HepG2 (cell line): ENCODE data around the gene SH3GL1. TPM values are rescaled to one million over a fixed set of nuclear protein-coding genes. Genes with fewer than 3 reads are reported as not detected.

Experiments used
- BHLHE40 ChIP-seq: IDR thresholded peaks from 2 replicates; pipeline ENCODE4 v1.6.1; 2011; ENCODE audit warnings: low read length, improper control_type of control experiment
- CREB1 ChIP-seq, 2 experiments: fragments of 450-650 bp in 1 of 2; IDR thresholded peaks; 2 replicates each; pipeline ENCODE4 v1.6.1; 2016 to 2017; ENCODE audit warnings: control low read depth in 1 of 2, mild to moderate bottlenecking in 1 of 2, missing compliant biosample characterization in 1 of 2, missing genetic modification characterization in 1 of 2
- DNMT1 ChIP-seq: sonication (generic); formaldehyde crosslinking; IDR thresholded peaks from 2 replicates; pipeline ENCODE4 v1.5.1; 2020; ENCODE audit warnings: mild to moderate bottlenecking, missing genetic modification reagents
- GABPA ChIP-seq, 2 experiments: IDR thresholded peaks; 2 replicates each; pipeline ENCODE4 v1.6.1; 2011 to 2016; ENCODE audit warnings: low read depth in 2 of 2, low read length in 1 of 2, missing biosample characterization in 1 of 2, missing genetic modification characterization in 1 of 2
- GTF3A ChIP-seq: sonication (generic); formaldehyde crosslinking; conservative IDR thresholded peaks from 2 replicates; pipeline ENCODE4 v1.4.0; 2020; ENCODE audit warnings: mild to moderate bottlenecking, missing genetic modification reagents
- HMG20B ChIP-seq: conservative IDR thresholded peaks from 2 replicates; pipeline ENCODE4 v1.6.1; 2016; ENCODE audit warnings: missing genetic modification reagents, missing compliant biosample characterization
- HNF4G ChIP-seq, 2 experiments: sonication (generic) in 1 of 2; formaldehyde crosslinking in 1 of 2; IDR thresholded peaks; 2 replicates each; pipeline versions ENCODE4 v1.4.0 to v1.6.1; 2011 to 2020; ENCODE audit warnings: borderline replicate concordance in 2 of 2, low read depth in 2 of 2, mild to moderate bottlenecking in 2 of 2, low read length in 1 of 2, missing genetic modification reagents in 1 of 2, moderate library complexity in 1 of 2
- IRF9 ChIP-seq: sonication (generic); formaldehyde crosslinking; IDR thresholded peaks from 2 replicates; pipeline ENCODE4 v1.8.0; 2022; ENCODE audit warnings: missing genetic modification reagents, mild to moderate bottlenecking, borderline replicate concordance
- MEF2D ChIP-seq: sonication (generic); formaldehyde crosslinking; IDR thresholded peaks from 2 replicates; pipeline ENCODE4 v1.5.1; 2020; ENCODE audit warnings: mild to moderate bottlenecking, missing genetic modification reagents
- MTERF4 ChIP-seq: sonication (generic); formaldehyde crosslinking; IDR thresholded peaks from 2 replicates; pipeline ENCODE4 v1.8.0; 2023; ENCODE audit warnings: mild to moderate bottlenecking, missing genetic modification reagents
- MXD1 ChIP-seq: sonication (generic); formaldehyde crosslinking; IDR thresholded peaks from 2 replicates; pipeline ENCODE4 v1.4.0; 2020; ENCODE audit warnings: mild to moderate bottlenecking, missing genetic modification reagents
- MXI1 ChIP-seq: IDR thresholded peaks from 3 replicates; pipeline ENCODE4 v1.6.1; 2012; ENCODE audit warnings: low read depth, low read length, inconsistent platforms, borderline replicate concordance
- NBN ChIP-seq: fragments of 450-650 bp; conservative IDR thresholded peaks from 2 replicates; pipeline ENCODE4 v1.6.1; 2017
- TFDP1 ChIP-seq: IDR thresholded peaks from 2 replicates; pipeline ENCODE4 v1.6.1; 2016; ENCODE audit warnings: missing compliant biosample characterization, missing genetic modification reagents, borderline replicate concordance
- TFE3 ChIP-seq: IDR thresholded peaks from 2 replicates; pipeline ENCODE4 v1.6.1; 2016
- ZBTB14 ChIP-seq: sonication (generic); formaldehyde crosslinking; IDR thresholded peaks from 2 replicates; pipeline ENCODE4 v1.4.0; 2020; ENCODE audit warnings: missing genetic modification reagents
- ZIK1 ChIP-seq: sonication (generic); formaldehyde crosslinking; IDR thresholded peaks from 2 replicates; pipeline ENCODE4 v1.5.0; 2020; ENCODE audit warnings: mild to moderate bottlenecking, low read depth, missing genetic modification reagents, borderline replicate concordance
- ZNF232 ChIP-seq: sonication (generic); formaldehyde crosslinking; IDR thresholded peaks from 2 replicates; pipeline ENCODE4 v1.4.0; 2020; ENCODE audit warnings: missing genetic modification reagents, borderline replicate concordance
- ZNF431 ChIP-seq: sonication (generic); formaldehyde crosslinking; IDR thresholded peaks from 2 replicates; pipeline ENCODE4 v1.9.0; 2022; ENCODE audit warnings: missing genetic modification reagents, low read depth, mild to moderate bottlenecking, borderline replicate concordance
- ZNF441 ChIP-seq: sonication (generic); formaldehyde crosslinking; IDR thresholded peaks from 2 replicates; pipeline ENCODE4 v1.7.0; 2021; ENCODE audit warnings: missing genetic modification reagents, borderline replicate concordance
- ZSCAN29 ChIP-seq: sonication (generic); formaldehyde crosslinking; conservative IDR thresholded peaks from 2 replicates; pipeline ENCODE4 v1.4.0; 2020; ENCODE audit warnings: mild to moderate bottlenecking, missing genetic modification reagents
- polyA plus RNA-seq, 8 experiments: library from polyadenylated mRNA; depleted of rRNA in 3 of 8; stranded (reverse) in 7 of 8; unstranded in 1 of 8; fragments of >200 nt; fragmentation: Illumina TruSeq in 4 of 8; extraction: Trizol in 4 of 8; gene quantifications; 2 replicates each; pipeline versions ENCODE4 v1.2.1 to v1.2.3, GENCODE V29; 2011 to 2016; ENCODE audit warnings: low read depth in 4 of 8, missing spikeins in 1 of 8, mixed read lengths in 1 of 8; ENCODE audit not compliant: insufficient read depth in 1 of 8
- total RNA-seq, 5 experiments: library from RNA; depleted of rRNA; stranded (reverse); fragments of >200 nt; fragmentation: Illumina TruSeq; extraction: Trizol; gene quantifications; 2 replicates each; pipeline ENCODE4 v1.2.3, GENCODE V29; 2016; ENCODE audit warnings: low read depth in 1 of 5

The SH3GL1 gene
- total and polyA plus RNA-seq, 2 of the 13 experiments (the other 11 are each of a cell fraction or from before 2014, with no cell fraction given) = 33.0 to 45.1 TPM

GRCh38 chr19:4391701-4392483 lies 8.5 kb downstream of the SH3GL1 start (continued):
- TF ChIP-seq CREB1 (IDR thresholded peaks at IDR 0.05) = no peak
- no peak for TF ChIP-seq CREB1 (CRISPR knock-in tag; IDR thresholded peaks at IDR 0.05)
- TF ChIP-seq ZNF441 (CRISPR knock-in tag) = peak; percentile 55; the same call in 1 of the 2 replicates
- TF ChIP-seq ZNF232 = no peak
- TF ChIP-seq MEF2D (CRISPR knock-in tag) = 0 out of 2 replicates have a peak, but pooled peaks have one; percentile 18
- no peak for TF ChIP-seq ZNF431 (CRISPR knock-in tag)
- TF ChIP-seq ZIK1 = no peak
- TF ChIP-seq HNF4G (IDR thresholded peaks at IDR 0.05; ENCODE audit: borderline replicate concordance, low read depth, low read length) = peak; percentile 65; the same call in 1 of the 2 replicates
- TF ChIP-seq HNF4G (CRISPR knock-in tag; IDR thresholded peaks at IDR 0.05; ENCODE audit: borderline replicate concordance, low read depth) = peak; percentile 37; the same call in 1 of the 2 replicates
- TF ChIP-seq TFDP1 = no peak
- TF ChIP-seq NBN = no peak
- TF ChIP-seq ZSCAN29 (CRISPR knock-in tag) = no peak
- 0 out of 2 replicates have a peak, but pooled peaks have one; percentile 51 for TF ChIP-seq DNMT1 (CRISPR knock-in tag)
- TF ChIP-seq GTF3A = no peak
- peak; percentile 52 for TF ChIP-seq BHLHE40
- TF ChIP-seq MTERF4 = 0 out of 2 replicates have a peak, but pooled peaks have one; percentile 33
- TF ChIP-seq MXI1 = 0 out of 3 replicates have a peak, but pooled peaks have one; percentile 21
- 0 out of 2 replicates have a peak, but pooled peaks have one; percentile 35 for TF ChIP-seq TFE3 (CRISPR knock-in tag)
- TF ChIP-seq GABPA (IDR thresholded peaks at IDR 0.05; ENCODE audit: low read depth, low read length) = no peak
- peak; percentile 60 for TF ChIP-seq GABPA (CRISPR knock-in tag; IDR thresholded peaks at IDR 0.05; ENCODE audit: low read depth)
- TF ChIP-seq HMG20B = no peak
- TF ChIP-seq IRF9 (CRISPR knock-in tag) = 0 out of 2 replicates have a peak, but pooled peaks have one; percentile 36
- 0 out of 2 replicates have a peak, but pooled peaks have one; percentile 28 for TF ChIP-seq ZBTB14 (CRISPR knock-in tag)
- TF ChIP-seq MXD1 = 0 out of 2 replicates have a peak, but pooled peaks have one; percentile 12
